Urinary bladder (tissue), 4 donors: ENCODE results near the gene SENP7. TPM values are rescaled to one million over a fixed set of nuclear protein-coding genes. Genes with fewer than 3 reads are reported as not detected.

Experiments used
- DNase-seq: peaks from one replicate; pipeline ENCODE4 v3.0.0-alpha.2; 2015; ENCODE audit errors: extremely low spot score
- H3K27ac ChIP-seq: one replicate; pipeline ENCODE4 v1.5.1; 2013; ENCODE audit warnings: low read depth, mild to moderate bottlenecking, moderate library complexity
- H3K36me3 ChIP-seq: one replicate; pipeline ENCODE4 v1.6.1; 2013; ENCODE audit warnings: mild to moderate bottlenecking, moderate library complexity; ENCODE audit not compliant: insufficient read depth
- H3K4me1 ChIP-seq: one replicate; pipeline ENCODE4 v1.6.1; 2013; ENCODE audit warnings: mild to moderate bottlenecking, moderate library complexity; ENCODE audit not compliant: insufficient read depth
- H3K4me3 ChIP-seq: one replicate; pipeline ENCODE4 v1.5.1; 2013; ENCODE audit warnings: low read depth, low read length
- WGBS: extraction: QIAGEN DNeasy Blood & Tissue Kit; methylation state at CpG from one replicate; pipeline ENCODE4 v1.1.7; 2013; 5-methylcytosine and 5-hydroxymethylcytosine counted together
- polyA plus RNA-seq: library from polyadenylated mRNA; stranded (reverse); fragments of 200-250 nt; gene quantifications from one replicate; pipeline ENCODE4 v1.2.3, GENCODE V29; 2013
- total RNA-seq: library from RNA; depleted of rRNA; stranded (reverse); fragments of >200 nt; gene quantifications from one replicate; pipeline ENCODE4 v1.2.3, GENCODE V29; 2014
- donor health status: healthy with polysubstance abuse.
- donor health status: healthy.

Gene SENP7
- total and polyA plus RNA-seq, 2 donors, result 13.1 to 136 TPM

GRCh38 chr3:101532783-101533602 is 20.0 kb upstream of the SENP7 start:
- H3K27ac ChIP-seq, result no peak overlapping the region
- H3K4me3 ChIP-seq, result no peak overlapping the region
- 42% methylated on average over 9 of the region's 9 CpGs for whole genome bisulfite sequencing
- DNase-seq, result no peak
- H3K36me3 ChIP-seq, result no peaks in the 10 kb centered on the region
- H3K4me1 ChIP-seq, result no peaks in the 10 kb centered on the region

DNA sequence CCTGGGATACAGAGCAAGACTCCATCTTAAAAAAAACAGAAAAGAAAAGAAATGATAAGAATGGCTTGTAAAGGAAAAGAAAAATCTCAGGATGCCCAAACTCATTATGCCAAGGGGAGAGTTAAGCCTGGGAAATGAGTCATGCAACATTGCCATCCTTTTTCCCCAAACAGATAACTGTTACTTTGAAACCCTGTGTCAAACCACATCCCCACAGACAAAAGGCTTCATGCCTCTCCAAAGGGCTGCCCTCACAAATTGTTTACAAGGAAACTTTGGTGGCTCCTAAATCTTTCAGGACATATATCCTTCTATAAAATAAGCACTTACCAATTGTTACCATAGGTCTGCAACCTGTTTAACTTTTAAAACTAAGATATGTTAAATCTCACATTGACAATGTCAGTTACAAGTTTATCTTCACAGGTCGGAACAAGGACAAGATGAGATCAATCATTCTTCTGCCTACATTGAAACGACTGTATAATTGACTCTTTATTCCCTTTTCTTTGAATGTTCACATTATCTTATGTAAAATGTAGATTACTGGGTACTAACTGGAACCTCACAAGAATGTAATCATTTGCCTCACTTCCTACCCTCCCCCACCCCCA is 18.6 kb upstream of the SENP7 start:
- WGBS, result 54% methylated on average over 2 of the region's 2 CpGs
- no peaks in the 10 kb centered on the region for H3K36me3 ChIP-seq
- H3K4me1 ChIP-seq, result no peaks in the 10 kb centered on the region
- no peak overlapping the region for H3K27ac ChIP-seq
- no peak overlapping the region for H3K4me3 ChIP-seq
- DNase-seq, result no peak

- H3K4me3 ChIP-seq, result no peak overlapping the region
- no peaks in the 10 kb centered on the region for H3K36me3 ChIP-seq
- H3K4me1 ChIP-seq, result no peaks in the 10 kb centered on the region
- no peak overlapping the region for H3K27ac ChIP-seq
- DNase-seq, result no peak
- 60% methylated on average over 2 of the region's 2 CpGs for WGBS
These were observed 17.7 kb upstream of the SENP7 start for GRCh38 chr3:101530686-101531047.

DNA sequence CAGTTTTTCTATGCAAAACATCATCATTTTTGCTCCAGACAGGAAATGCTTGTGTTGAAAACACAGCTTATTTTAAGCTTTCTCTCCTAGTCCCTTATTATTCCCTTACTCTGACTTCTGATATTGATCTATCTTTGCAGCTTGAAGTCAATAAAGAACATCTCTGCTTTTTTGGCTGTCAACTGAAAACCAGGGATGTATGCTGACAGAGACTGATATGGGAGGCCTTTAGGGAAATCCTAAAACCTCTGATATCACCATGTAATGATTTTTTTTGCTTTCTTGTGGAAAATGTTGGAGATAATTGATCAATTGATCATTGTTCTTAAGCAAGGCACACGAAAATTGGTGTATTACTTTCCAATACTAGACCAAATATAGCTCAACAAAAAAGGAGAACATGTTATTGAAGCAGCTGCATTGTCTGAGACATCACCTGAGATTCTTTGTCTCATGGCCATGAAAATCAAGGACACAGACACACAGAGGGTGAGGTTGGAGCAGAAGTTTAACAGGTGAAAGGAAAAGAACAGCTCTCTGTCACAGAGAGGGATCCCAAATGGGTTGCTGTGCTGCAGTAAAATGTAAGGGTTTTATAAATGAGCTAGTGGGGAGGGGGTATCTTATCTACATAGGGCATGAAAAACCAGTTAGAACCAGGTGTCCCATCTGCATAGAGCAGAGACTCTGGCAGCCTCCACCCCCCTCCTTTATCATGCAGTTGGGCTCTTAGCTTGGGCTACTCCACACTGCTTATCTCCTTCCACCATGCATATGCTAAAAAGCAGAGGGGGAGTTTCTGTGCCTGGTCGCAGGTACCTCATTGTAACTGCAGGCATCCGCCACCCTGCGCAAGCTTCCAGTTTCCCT is 17.0 kb upstream of the SENP7 start:
- H3K4me1 ChIP-seq, result no peaks in the 10 kb centered on the region
- no peak for DNase-seq
- no peak overlapping the region for H3K27ac ChIP-seq
- no peak overlapping the region for H3K4me3 ChIP-seq
- 87% methylated on average over 4 of the region's 4 CpGs for WGBS
- H3K36me3 ChIP-seq, result no peaks in the 10 kb centered on the region

DNA sequence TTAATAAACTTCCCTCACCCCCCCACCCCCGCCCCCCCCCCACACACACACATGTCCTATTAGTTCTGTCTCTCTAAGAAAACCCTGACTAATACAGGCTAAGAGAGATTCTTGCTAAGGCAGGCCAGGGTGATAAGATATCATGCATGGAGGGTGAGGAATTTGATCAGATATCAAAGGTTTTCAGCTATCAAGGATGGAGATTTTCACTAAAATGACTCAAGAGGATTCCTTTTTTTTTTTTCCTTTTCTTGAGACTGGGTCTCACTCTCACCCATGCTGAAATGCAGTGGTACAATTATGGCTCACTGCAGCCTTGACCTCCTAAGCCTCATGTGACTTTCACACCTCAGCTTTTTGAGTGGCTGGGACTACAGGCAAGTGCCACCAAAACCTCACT is 14.9 kb upstream of the SENP7 start:
- Histone ChIP-seq H3K4me3 (no peak overlapping the region), H3K27ac (no peak overlapping the region), H3K36me3 (no peaks in the 10 kb centered on the region), H3K4me1 (no peaks in the 10 kb centered on the region)
- WGBS, result 32% methylated on average over 1 of the region's 1 CpG
- DNase-seq, result no peak

GRCh38 chr3:101527441-101527840 is 14.4 kb upstream of the SENP7 start:
- Histone ChIP-seq H3K27ac (no peak overlapping the region), H3K4me3 (no peak overlapping the region), H3K4me1 (no peaks in the 10 kb centered on the region), H3K36me3 (no peaks in the 10 kb centered on the region)
- no peak for DNase-seq
- WGBS, result 53% methylated on average over 4 of the region's 4 CpGs

DNA sequence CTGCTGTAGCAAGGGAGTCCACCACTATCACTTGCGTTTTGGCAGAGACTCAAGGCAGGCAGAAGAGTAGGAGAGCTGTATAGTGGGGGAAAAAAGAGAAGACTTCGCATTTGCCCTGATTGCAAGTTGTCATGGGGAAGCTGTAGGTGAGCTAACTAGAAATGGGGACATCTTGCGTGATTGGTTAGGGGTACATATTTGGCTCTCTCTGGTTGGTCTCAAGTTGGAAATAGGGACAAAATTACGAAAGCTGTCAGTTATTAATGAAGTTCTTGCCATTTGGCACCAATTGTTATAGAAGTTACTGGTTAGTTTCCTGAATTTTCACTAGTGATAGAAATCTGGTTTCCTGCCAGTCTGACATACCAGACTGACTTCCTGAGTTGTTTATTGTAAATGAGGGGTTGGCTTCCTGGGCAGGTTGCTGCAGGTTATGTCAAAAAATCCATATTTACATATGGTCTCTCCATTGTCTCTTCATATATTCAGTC is 8.2 kb upstream of the SENP7 start:
- DNase-seq, result no peak
- Histone ChIP-seq H3K4me3 (no peak overlapping the region), H3K27ac (no peak overlapping the region), H3K4me1 (no peaks in the 10 kb centered on the region), H3K36me3 (no peaks in the 10 kb centered on the region)
- 66% methylated on average over 4 of the region's 4 CpGs for WGBS

- Histone ChIP-seq H3K4me3 (no peak overlapping the region), H3K36me3 (no peaks in the 10 kb centered on the region), H3K4me1 (no peaks in the 10 kb centered on the region), H3K27ac (no peak overlapping the region)
- 81% methylated on average over 6 of the region's 6 CpGs for WGBS
- no peak for DNase-seq
These were observed 6.8 kb upstream of the SENP7 start for GRCh38 chr3:101519685-101520365.

GRCh38 chr3:101518421-101518871 is 5.4 kb upstream of the SENP7 start:
- Histone ChIP-seq H3K4me1 (no peaks in the 10 kb centered on the region), H3K36me3 (no peaks in the 10 kb centered on the region), H3K4me3 (no peak overlapping the region), H3K27ac (no peak overlapping the region)
- WGBS, result 73% methylated on average over 3 of the region's 3 CpGs
- DNase-seq, result no peak

DNA sequence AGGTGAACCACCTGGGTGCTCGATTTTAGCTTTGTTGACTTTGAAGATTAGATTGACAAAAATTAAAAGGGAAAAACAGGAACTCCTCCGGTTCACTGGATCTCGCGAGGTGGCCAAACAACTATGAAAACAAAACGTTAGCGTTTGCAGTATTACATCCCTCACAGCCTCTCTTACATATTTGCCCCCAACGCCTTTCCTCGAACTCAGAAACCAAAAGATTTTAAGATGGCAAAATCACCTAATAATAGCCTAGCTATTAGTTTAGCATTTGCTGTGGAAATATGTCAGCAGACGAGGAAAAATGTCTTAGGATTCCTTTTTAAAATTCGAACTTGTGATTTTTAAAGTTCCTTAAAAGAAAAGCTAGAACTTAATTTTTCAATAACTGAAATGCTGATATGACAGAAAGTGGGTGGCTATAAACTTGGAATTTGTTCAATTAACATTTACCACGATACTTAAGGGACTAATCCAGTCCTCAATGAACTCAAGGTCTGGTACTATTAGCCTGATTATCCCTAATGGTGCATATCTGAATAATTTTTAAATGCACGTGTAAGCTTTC is 491 bp upstream of the SENP7 start:
- Histone ChIP-seq H3K27ac (peak overlapping the region; percentile 40), H3K36me3 (no peaks in the 10 kb centered on the region), H3K4me1 (no peaks in the 10 kb centered on the region), H3K4me3 (peak overlapping the region; percentile 79)
- DNase-seq, result no peak
- WGBS, result 16% methylated on average over 12 of the region's 12 CpGs

DNA sequence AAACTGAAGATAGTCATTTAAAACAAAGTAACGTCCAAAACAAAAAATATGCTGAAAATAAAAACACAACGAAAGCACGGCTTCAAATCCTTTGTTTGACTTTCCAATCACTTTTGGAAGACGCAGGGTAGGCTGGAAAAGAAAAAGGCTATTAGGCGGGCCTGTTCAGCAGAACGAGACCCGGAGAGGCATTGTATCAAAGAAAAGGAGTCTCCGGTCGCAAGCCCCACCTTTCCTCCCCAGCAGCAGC is 691 bp downstream of the SENP7 start:
- peak overlapping the region; percentile 90 for H3K27ac ChIP-seq
- H3K4me1 ChIP-seq, result no peaks in the 10 kb centered on the region
- peak overlapping the region; percentile 79 for H3K4me3 ChIP-seq
- H3K36me3 ChIP-seq, result no peaks in the 10 kb centered on the region
- WGBS, result under 1% methylated on average over 9 of the region's 9 CpGs
- peak; percentile 40 for DNase-seq

DNA sequence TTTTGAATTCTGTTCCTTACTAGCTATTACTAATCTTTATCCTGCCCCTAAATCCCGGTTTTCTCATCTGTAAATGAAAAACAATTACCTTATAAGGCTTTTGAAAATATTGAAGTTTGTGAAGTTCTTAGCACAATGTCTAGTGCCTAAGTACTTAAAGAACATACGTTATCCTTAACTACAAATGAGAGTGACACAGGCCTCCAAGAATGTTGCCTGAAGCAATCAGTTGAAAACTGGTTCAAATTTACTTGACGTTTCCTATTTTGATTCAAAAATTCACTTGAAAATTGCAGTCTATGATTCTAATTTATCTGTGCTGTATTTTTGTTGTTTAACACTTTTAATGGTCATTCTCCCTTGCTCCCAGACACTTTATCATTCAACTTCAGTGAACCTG is 3.2 kb downstream of the SENP7 start:
- 71% methylated on average over 3 of the region's 3 CpGs for WGBS
- no peaks in the 10 kb centered on the region for H3K4me1 ChIP-seq
- no peak for DNase-seq
- H3K27ac ChIP-seq, result no peak overlapping the region
- no peaks in the 10 kb centered on the region for H3K36me3 ChIP-seq
- H3K4me3 ChIP-seq, result no peak overlapping the region

- 80% methylated on average over 3 of the region's 3 CpGs for WGBS
These were observed 3.7 kb downstream of the SENP7 start for GRCh38 chr3:101509281-101509680.

More at GRCh38 chr3:101509281-101509680, 3.7 kb downstream of the SENP7 start:
- H3K4me1 ChIP-seq, result no peaks in the 10 kb centered on the region
- H3K36me3 ChIP-seq, result peaks cover 2% of the 10 kb centered on the region
- no peak overlapping the region for H3K4me3 ChIP-seq
- DNase-seq, result no peak
- no peak overlapping the region for H3K27ac ChIP-seq
